GM18907 (cell line): ENCODE results near the gene CISTR.
"Not testable (repeated sequence)": the region's sequence is repeated elsewhere in the genome, so short reads cannot be mapped to it uniquely, and the experiment has no call there.

Experiments
- ATAC-seq: cut with Tn5 transposase; IDR thresholded peaks from one replicate; pipeline ENCODE4 v1.9.1; 2021; ENCODE audit warnings: mild to moderate bottlenecking, moderate library complexity; ENCODE audit not compliant: unreplicated experiment

Gene CISTR

GRCh38 chr12:53720946-53721345 lies 30.8 kb downstream of the CISTR start:
- no peak for ATAC-seq

- ATAC-seq = no peak
Observed at GRCh38 chr12:53719649-53720048, 32.1 kb downstream of the CISTR start.

- not testable (repeated sequence) for ATAC-seq
Observed at GRCh38 chr12:53718567-53718966, 33.2 kb downstream of the CISTR start.

GRCh38 chr12:53717319-53717718 lies 34.5 kb downstream of the CISTR start:
- no peak for ATAC-seq

GRCh38 chr12:53714004-53714403 lies 37.8 kb downstream of the CISTR start:
- no peak for ATAC-seq

- ATAC-seq = no peak
Observed at GRCh38 chr12:53713516-53713915, 38.3 kb downstream of the CISTR start.

- no peak for ATAC-seq
Observed at GRCh38 chr12:53712059-53712643, 39.6 kb downstream of the CISTR start.

- ATAC-seq = no peak
Observed at GRCh38 chr12:53710091-53710490, 41.7 kb downstream of the CISTR start.

- no peak for ATAC-seq
Observed at GRCh38 chr12:53709671-53710070, 42.1 kb downstream of the CISTR start.

- no peak for ATAC-seq
Observed at GRCh38 chr12:53706080-53706479, 45.7 kb downstream of the CISTR start.

GRCh38 chr12:53703756-53704155 lies 48.0 kb downstream of the CISTR start:
- no peak for ATAC-seq

- ATAC-seq = no peak
Observed at GRCh38 chr12:53701518-53702264, 50.1 kb downstream of the CISTR start.

GRCh38 chr12:53700567-53700966 lies 51.2 kb downstream of the CISTR start:
- ATAC-seq = no peak

GRCh38 chr12:53699678-53700025 lies 52.1 kb downstream of the CISTR start:
- ATAC-seq = no peak

GRCh38 chr12:53698948-53699677 lies 52.7 kb downstream of the CISTR start:
- ATAC-seq = no peak

GRCh38 chr12:53696655-53697331 lies 55.0 kb downstream of the CISTR start:
- no peak for ATAC-seq
